ENCODE measurements around the gene IL16. TPM values are rescaled to one million over a fixed set of nuclear protein-coding genes. Genes with fewer than 3 reads are reported as not detected.

The IL16 gene
- total RNA-seq, 1 donor from 2014 or later: 29.6 TPM

- TF ChIP-seq, protein P1, sequence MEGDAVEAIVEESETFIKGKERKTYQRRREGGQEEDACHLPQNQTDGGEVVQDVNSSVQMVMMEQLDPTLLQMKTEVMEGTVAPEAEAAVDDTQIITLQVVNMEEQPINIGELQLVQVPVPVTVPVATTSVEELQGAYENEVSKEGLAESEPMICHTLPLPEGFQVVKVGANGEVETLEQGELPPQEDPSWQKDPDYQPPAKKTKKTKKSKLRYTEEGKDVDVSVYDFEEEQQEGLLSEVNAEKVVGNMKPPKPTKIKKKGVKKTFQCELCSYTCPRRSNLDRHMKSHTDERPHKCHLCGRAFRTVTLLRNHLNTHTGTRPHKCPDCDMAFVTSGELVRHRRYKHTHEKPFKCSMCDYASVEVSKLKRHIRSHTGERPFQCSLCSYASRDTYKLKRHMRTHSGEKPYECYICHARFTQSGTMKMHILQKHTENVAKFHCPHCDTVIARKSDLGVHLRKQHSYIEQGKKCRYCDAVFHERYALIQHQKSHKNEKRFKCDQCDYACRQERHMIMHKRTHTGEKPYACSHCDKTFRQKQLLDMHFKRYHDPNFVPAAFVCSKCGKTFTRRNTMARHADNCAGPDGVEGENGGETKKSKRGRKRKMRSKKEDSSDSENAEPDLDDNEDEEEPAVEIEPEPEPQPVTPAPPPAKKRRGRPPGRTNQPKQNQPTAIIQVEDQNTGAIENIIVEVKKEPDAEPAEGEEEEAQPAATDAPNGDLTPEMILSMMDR (IDR thresholded peaks at IDR 0.05; ENCODE audit: unreplicated experiment): no peak
- Mint-ChIP-seq H3K4me1 (ENCODE audit: unreplicated experiment) (peaks cover 8% of the 10 kb centered on the region), H3K36me3 (ENCODE audit: low read depth, unreplicated experiment) (peaks cover 4% of the 10 kb centered on the region), H3K9me3 (ENCODE audit: unreplicated experiment) (no peaks in the 10 kb centered on the region), H3K27ac (ENCODE audit: unreplicated experiment) (no peak overlapping the region), H3K27me3 (ENCODE audit: unreplicated experiment) (peaks cover 3% of the 10 kb centered on the region), H3K4me3 (ENCODE audit: unreplicated experiment) (no peak overlapping the region)
- DNase-seq (ENCODE audit: low spot score): no peak
Observed at GRCh38 chr15:81337713-81338157, 141.1 kb downstream of the IL16 start.

DNA sequence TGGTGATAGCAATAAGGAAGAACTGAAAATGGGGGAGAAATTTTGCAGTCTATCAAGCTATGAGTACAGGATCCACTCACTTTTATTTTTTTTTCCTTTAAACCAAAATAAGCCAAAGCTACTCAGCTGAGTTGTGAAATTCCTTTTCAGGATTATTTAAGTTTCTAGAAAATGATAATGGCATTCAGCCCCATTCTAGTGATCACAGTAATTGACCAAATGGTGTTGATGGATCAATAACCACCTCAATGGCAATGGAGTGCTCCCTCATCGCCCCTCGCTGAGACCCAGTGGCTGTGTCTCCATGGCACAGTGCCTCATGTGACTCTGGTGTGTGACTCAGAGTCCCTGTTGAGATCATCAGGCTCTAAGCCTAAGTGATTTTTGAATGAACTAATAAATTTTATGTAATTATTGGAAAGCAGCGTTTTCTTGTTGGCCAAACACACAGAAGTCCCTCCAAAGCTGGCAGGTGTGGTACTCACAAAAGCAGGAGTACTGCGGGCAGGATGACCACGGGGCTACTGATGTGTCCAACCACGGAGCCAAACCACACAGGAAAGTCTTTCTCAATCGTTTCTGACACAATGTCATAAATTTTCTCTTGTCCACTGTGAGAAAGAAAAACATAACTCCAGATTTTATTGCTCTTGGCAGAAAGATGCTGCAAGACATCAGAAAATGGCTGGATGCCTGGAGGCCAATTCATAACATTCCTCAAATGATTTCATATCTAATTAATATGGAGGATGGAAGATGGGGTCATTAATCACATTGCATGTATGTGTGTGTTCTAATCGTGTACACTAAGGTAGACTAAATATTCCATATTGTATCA is 141.7 kb downstream of the IL16 start:
- Mint-ChIP-seq H3K4me1 (ENCODE audit: unreplicated experiment) (peaks cover 8% of the 10 kb centered on the region), H3K36me3 (ENCODE audit: low read depth, unreplicated experiment) (no peaks in the 10 kb centered on the region), H3K9me3 (ENCODE audit: unreplicated experiment) (no peaks in the 10 kb centered on the region), H3K27me3 (ENCODE audit: unreplicated experiment) (no peaks in the 10 kb centered on the region), H3K4me3 (ENCODE audit: unreplicated experiment) (no peak overlapping the region), H3K27ac (ENCODE audit: unreplicated experiment) (no peak overlapping the region)
- TF ChIP-seq, protein P1 (IDR thresholded peaks at IDR 0.05; ENCODE audit: unreplicated experiment): no peak
- DNase-seq (ENCODE audit: low spot score): no peak

GRCh38 chr15:81339321-81339720 is 142.6 kb downstream of the IL16 start:
- no peaks in the 10 kb centered on the region for H3K36me3 Mint-ChIP-seq (ENCODE audit: low read depth, unreplicated experiment)
- no peaks in the 10 kb centered on the region for H3K27me3 Mint-ChIP-seq (ENCODE audit: unreplicated experiment)
- no peak overlapping the region for H3K27ac Mint-ChIP-seq (ENCODE audit: unreplicated experiment)
- H3K9me3 Mint-ChIP-seq (ENCODE audit: unreplicated experiment): no peaks in the 10 kb centered on the region
- no peak for DNase-seq (ENCODE audit: low spot score)
- H3K4me3 Mint-ChIP-seq (ENCODE audit: unreplicated experiment): no peak overlapping the region
- TF ChIP-seq, protein P1 (IDR thresholded peaks at IDR 0.05; ENCODE audit: unreplicated experiment): no peak
- peaks cover 8% of the 10 kb centered on the region for H3K4me1 Mint-ChIP-seq (ENCODE audit: unreplicated experiment)

- no peak overlapping the region for H3K27ac Mint-ChIP-seq (ENCODE audit: unreplicated experiment)
Observed at GRCh38 chr15:81339851-81340250, 143.2 kb downstream of the IL16 start.

DNA sequence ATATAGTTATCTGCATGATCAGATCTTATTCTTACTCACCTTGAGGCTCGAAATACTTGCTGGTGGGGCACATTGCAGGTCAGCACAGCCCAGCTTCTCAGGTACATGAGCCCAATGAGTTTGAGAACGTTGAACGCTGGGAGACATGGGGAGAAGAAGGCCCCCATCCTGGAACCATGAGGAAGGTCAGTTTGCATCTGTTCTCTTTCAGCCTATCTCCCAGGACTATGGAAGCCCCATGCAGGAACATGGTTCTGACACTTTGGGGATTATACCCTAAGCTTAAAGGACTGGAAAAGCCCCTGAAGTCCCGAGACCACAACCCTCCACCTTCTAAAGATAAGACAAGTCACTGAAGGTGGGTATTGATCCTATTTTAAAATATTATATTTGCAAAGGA is 144.7 kb downstream of the IL16 start:
- Mint-ChIP-seq H3K36me3 (ENCODE audit: low read depth, unreplicated experiment) (no peaks in the 10 kb centered on the region), H3K27ac (ENCODE audit: unreplicated experiment) (no peak overlapping the region), H3K27me3 (ENCODE audit: unreplicated experiment) (no peaks in the 10 kb centered on the region), H3K4me1 (ENCODE audit: unreplicated experiment) (peaks cover 4% of the 10 kb centered on the region), H3K4me3 (ENCODE audit: unreplicated experiment) (no peak overlapping the region), H3K9me3 (ENCODE audit: unreplicated experiment) (no peaks in the 10 kb centered on the region)
- TF ChIP-seq, protein P1 (IDR thresholded peaks at IDR 0.05; ENCODE audit: unreplicated experiment): no peak
- DNase-seq (ENCODE audit: low spot score): no peak

More at GRCh38 chr15:81339851-81340250, 143.2 kb downstream of the IL16 start:
- Mint-ChIP-seq H3K4me3 (ENCODE audit: unreplicated experiment) (no peak overlapping the region), H3K9me3 (ENCODE audit: unreplicated experiment) (no peaks in the 10 kb centered on the region), H3K27me3 (ENCODE audit: unreplicated experiment) (no peaks in the 10 kb centered on the region), H3K36me3 (ENCODE audit: low read depth, unreplicated experiment) (no peaks in the 10 kb centered on the region), H3K4me1 (ENCODE audit: unreplicated experiment) (peaks cover 8% of the 10 kb centered on the region)
- no peak for DNase-seq (ENCODE audit: low spot score)
- TF ChIP-seq, protein P1 (IDR thresholded peaks at IDR 0.05; ENCODE audit: unreplicated experiment): no peak

Measured in endothelial cell (in vitro differentiated cells).